SK-N-MC (cell line): Measurements from ENCODE around the gene SCAPER.

Source experiments
- DNase-seq: peaks from one replicate; pipeline ENCODE4 v3.0.0-alpha.2; 2011; ENCODE audit warnings: low read depth, low spot score
- H3K27ac ChIP-seq: fragments of 200-600 bp; sonication (generic); 2 replicates; pipeline ENCODE4 v1.5.1; 2016; ENCODE audit warnings: mixed run types
- H3K36me3 ChIP-seq: fragments of 200-600 bp; sonication (generic); 2 replicates; pipeline ENCODE4 v1.6.1; 2017; ENCODE audit warnings: antibody characterized with exemption, low read length, mixed read lengths; ENCODE audit not compliant: insufficient read depth
- H3K4me3 ChIP-seq: fragments of 200-600 bp; sonication (generic); 2 replicates; pipeline ENCODE4 v1.5.1; 2016
- H3K9ac ChIP-seq: fragments of 200-600 bp; sonication (generic); 2 replicates; pipeline ENCODE4 v1.8.0; 2017; ENCODE audit warnings: mixed run types, mixed read lengths; ENCODE audit not compliant: insufficient read length
- H3K9me3 ChIP-seq: fragments of 200-600 bp; sonication (generic); 2 replicates; pipeline ENCODE4 v1.6.1; 2017; ENCODE audit warnings: low read depth, mild to moderate bottlenecking, antibody characterized with exemption, low read length, moderate library complexity, mixed read lengths
- EZH2 ChIP-seq: fragments of 200-600 bp; sonication (generic); IDR thresholded peaks from one replicate; pipeline ENCODE4 v1.6.1; 2017; ENCODE audit warnings: antibody characterized with exemption
- FOXP2 ChIP-seq: optimal IDR thresholded peaks from 2 replicates; pipeline ENCODE3; 2011; ENCODE audit warnings: mild to moderate bottlenecking, moderate library complexity; ENCODE audit not compliant: insufficient read depth; ENCODE audit errors: extremely low read length, control extremely low read depth
- POLR2AphosphoS5 ChIP-seq: IDR thresholded peaks from 2 replicates; pipeline ENCODE4 v1.6.1; 2012; ENCODE audit warnings: mild to moderate bottlenecking, low read depth, low read length, borderline replicate concordance

SCAPER gene

DNA sequence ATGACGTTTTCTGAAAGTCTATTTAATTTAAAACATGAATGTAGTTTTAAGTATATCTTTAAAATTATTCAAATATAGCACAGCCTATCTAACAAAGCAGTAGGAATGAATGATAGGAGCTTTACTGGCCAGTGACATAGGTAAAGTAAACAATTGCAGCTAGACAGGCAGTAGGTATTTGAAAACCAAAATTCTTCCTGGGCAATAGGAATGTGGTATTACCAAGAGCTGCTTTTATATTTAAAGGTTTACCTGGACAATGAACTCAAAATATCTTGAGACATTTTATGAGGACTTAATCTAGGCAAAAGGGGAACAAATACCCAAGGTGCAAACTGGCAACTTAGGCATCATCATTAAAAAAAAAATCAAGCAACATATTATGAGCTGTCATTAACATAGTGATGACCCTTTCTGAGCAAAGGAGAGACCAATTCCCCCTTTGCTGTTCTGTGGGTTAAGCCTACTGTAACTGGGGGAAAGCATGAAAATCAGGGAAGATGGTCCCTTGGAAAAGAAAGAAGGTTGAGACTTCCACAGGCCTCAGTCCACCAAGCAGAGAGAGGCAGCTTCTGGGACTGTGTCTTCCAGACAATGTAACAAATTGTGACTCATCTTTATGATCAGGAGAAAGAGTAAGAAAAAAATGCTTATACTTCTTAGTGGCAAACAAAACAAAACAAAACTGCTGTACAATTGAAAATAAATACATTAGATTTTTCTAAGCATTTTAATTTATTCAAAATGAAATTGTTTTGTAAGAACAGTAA lies 555.7 kb downstream of the SCAPER start:
- TF ChIP-seq FOXP2 (no peak), POLR2AphosphoS5 (no peak), EZH2 (no peak)
- DNase-seq, result no peak
- no peak overlapping the region for H3K27ac ChIP-seq

GRCh38 chr15:76347482-76348055 lies 557.6 kb downstream of the SCAPER start:
- no peak for DNase-seq
- Histone ChIP-seq H3K9me3 (no peaks in the 10 kb centered on the region), H3K9ac (no peak overlapping the region), H3K36me3 (no peaks in the 10 kb centered on the region), H3K4me3 (no peak overlapping the region), H3K27ac (no peak overlapping the region)
- no peak for TF ChIP-seq POLR2AphosphoS5
- TF ChIP-seq EZH2, result no peak
- no peak for TF ChIP-seq FOXP2

More for the DNA sequence above, 555.7 kb downstream of the SCAPER start:
- H3K9me3 ChIP-seq, result no peaks in the 10 kb centered on the region
- H3K36me3 ChIP-seq, result no peaks in the 10 kb centered on the region
- H3K9ac ChIP-seq, result no peak overlapping the region
- H3K4me3 ChIP-seq, result no peak overlapping the region

GRCh38 chr15:76346669-76347481 lies 558.3 kb downstream of the SCAPER start:
- Histone ChIP-seq H3K9me3 (no peaks in the 10 kb centered on the region), H3K27ac (no peak overlapping the region), H3K9ac (no peak overlapping the region), H3K36me3 (peaks cover 2% of the 10 kb centered on the region; the same call in 1 of the 2 replicates), H3K4me3 (no peak overlapping the region)
- TF ChIP-seq FOXP2 (no peak), POLR2AphosphoS5 (no peak)
- no peak for DNase-seq

DNA sequence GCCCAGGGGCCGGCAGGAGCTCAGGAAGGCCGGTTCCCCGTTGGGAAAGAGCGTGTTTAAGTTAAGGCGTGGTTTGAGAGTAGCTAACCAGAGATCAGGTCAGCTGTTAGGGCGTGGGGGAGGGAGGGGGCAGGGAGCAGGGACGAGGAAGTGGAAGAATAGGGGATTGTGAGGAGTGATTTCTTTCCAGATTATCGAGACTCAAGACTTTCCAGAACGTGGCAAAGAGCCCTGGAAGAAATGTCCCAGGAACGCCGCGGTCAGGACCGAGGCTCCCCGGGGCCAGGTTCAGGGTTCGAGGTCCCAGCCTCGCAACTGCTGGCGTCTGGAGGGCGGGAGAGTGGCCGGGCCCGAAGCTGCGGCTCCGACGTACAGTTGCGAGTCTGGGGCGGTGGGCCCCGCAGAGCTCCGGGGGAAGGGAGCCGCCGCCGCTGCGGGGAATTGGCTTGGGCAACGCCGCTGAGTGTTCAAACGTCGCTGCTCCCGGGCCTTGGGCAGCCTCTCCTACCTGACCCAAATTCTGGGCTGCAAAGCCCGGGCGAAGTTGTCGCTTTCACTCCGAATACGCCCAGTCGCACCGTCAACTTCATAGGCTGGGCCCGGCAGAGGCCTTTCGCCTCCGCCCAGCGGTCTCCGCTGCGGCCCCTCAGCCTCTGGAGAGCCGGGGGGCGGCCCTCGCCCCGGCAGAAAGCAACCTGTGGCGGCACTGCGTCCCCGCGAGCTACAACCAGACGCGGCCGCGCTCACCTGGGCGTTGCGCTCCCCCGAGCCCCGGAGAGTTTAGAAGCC lies 559.1 kb downstream of the SCAPER start:
- Histone ChIP-seq H3K9ac (no peak overlapping the region), H3K36me3 (peaks cover 7% of the 10 kb centered on the region; the same call in 1 of the 2 replicates), H3K9me3 (no peaks in the 10 kb centered on the region), H3K4me3 (no peak overlapping the region), H3K27ac (no peak overlapping the region)
- DNase-seq, result no peak
- TF ChIP-seq EZH2, result no peak
- no peak for TF ChIP-seq POLR2AphosphoS5
- TF ChIP-seq FOXP2, result no peak

- H3K4me3 ChIP-seq, result no peak overlapping the region
- H3K27ac ChIP-seq, result no peak overlapping the region
- peaks cover 9% of the 10 kb centered on the region; the same call in 1 of the 2 replicates for H3K36me3 ChIP-seq
- TF ChIP-seq FOXP2 (no peak), POLR2AphosphoS5 (no peak), EZH2 (no peak)
- no peak for DNase-seq
- H3K9ac ChIP-seq, result no peak overlapping the region
- H3K9me3 ChIP-seq, result no peaks in the 10 kb centered on the region
These were observed 559.6 kb downstream of the SCAPER start for GRCh38 chr15:76345583-76345879.

DNA sequence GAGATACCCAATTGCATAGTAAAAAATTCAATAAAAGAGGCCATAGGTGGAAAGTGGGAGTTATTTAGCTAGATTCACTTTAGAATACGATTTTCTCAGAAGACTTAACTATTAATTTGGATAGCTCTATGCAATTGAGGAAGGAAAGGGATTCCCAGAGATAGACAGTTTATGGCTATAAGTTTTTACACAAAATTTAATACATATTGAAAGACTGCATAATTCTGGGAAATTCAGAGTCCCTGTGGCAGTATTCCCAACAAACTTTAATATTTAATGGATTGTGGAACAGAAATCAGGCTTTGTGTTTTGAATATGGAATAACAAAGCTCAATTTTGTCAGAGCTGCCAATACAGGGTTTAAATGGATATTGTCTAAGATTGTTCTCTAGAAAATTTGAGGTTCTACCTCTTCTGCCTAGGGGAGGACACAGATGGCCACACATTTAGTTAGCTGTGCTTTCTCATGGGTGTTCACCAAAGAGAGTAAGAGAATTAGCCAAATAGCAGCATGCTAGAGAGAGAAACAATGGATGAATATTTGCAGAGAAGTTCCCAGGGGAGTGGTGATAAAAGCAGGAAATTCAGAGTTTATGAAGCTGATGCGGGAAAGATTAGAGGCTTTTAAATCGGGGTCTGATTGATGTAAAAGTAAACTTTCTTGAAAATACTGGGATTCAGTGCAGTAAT lies 560.1 kb downstream of the SCAPER start:
- no peak for DNase-seq
- no peaks in the 10 kb centered on the region for H3K9me3 ChIP-seq
- H3K27ac ChIP-seq, result no peak overlapping the region
- H3K9ac ChIP-seq, result no peak overlapping the region
- TF ChIP-seq EZH2 (no peak), POLR2AphosphoS5 (no peak), FOXP2 (no peak)
- no peak overlapping the region for H3K4me3 ChIP-seq
- H3K36me3 ChIP-seq, result peaks cover 11% of the 10 kb centered on the region; the same call in 1 of the 2 replicates

DNA sequence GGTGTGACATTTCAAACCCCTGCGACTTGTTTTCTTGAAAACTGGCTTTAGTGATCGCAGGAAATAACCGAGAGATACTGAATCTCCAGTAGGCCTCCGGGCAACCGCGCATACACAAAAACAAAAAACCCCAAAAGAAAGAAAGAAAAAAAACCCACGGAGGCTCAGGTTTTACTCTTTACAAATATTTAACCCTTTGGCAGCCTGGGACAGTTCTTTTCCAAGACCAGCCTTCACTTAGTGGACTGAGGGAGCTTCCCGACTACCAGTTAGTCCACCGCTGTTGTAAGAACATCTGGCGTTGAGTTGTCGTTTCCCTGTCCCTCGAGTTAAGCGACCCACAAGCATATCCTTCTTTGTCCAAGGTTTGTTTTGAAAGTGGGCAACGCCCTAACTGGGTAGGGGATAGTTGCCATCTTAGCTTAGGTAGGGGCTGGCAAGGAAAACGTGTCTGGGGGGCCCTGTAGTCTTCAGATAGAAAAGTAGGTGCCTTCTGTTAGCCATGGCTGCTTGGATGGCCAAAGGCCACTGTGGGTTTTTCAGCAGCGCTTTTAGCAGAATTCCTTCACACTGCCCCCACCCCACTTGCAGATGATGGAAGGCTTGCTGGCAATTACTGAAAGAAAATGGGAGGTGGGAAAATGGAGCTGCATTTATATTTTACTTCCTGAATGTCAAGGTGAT lies 561.7 kb downstream of the SCAPER start:
- TF ChIP-seq FOXP2 (no peak), POLR2AphosphoS5 (no peak), EZH2 (no peak)

More for the DNA sequence above, 561.7 kb downstream of the SCAPER start:
- Histone ChIP-seq H3K9me3 (no peaks in the 10 kb centered on the region), H3K4me3 (no peak overlapping the region), H3K27ac (no peak overlapping the region), H3K36me3 (peaks cover 11% of the 10 kb centered on the region; the same call in 1 of the 2 replicates), H3K9ac (no peak overlapping the region)
- no peak for DNase-seq
